HG03469 (cell line): ENCODE results near the gene EEF1AKMT1.
"Not testable (repeated sequence)": the region's sequence is repeated elsewhere in the genome, so short reads cannot be mapped to it uniquely, and the experiment has no call there.

Source experiments
- ATAC-seq: cut with Tn5 transposase; IDR thresholded peaks from one replicate; pipeline ENCODE4 v1.9.1; 2021; ENCODE audit warnings: mild to moderate bottlenecking, moderate library complexity, moderate number of reproducible peaks; ENCODE audit not compliant: unreplicated experiment

The EEF1AKMT1 gene

DNA sequence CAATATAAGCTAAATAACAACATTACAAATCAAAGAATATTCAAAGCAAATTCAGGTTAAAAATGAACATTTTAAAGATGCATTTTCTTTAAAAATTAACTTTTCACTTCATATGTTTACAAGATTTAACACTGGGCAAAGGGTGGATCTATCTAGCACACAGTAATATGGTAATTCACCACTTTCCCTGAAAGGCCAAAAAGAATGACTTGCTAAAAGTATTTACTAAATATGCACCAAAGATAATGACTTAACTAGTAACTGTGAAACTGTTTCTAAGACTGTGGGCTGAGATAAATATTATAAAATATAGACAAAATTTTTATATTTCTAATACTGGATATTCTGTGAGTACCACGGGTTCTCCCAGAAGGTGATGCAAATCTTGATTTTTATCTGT is 4.5 kb upstream of the EEF1AKMT1 start:
- ATAC-seq = no peak

DNA sequence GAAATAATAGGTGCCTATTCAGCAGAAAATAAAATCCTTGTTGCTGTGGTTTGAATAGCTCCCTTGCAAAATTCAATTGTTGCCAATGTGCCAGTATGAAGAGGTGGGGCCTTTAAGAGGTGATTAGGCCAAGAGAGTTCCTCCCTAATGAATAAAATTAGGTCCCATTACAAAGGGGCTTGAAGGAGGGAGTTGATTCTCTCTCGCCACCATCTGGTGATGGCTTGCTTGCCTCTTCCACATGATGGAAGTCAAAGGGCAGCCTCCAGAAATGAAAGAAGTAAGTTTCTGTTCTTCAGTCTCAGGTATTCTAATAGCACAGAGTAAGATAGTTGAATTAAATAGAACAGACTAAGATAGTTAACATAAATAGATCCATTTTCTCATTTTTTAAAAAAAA is 3.0 kb upstream of the EEF1AKMT1 start:
- no peak for ATAC-seq

DNA sequence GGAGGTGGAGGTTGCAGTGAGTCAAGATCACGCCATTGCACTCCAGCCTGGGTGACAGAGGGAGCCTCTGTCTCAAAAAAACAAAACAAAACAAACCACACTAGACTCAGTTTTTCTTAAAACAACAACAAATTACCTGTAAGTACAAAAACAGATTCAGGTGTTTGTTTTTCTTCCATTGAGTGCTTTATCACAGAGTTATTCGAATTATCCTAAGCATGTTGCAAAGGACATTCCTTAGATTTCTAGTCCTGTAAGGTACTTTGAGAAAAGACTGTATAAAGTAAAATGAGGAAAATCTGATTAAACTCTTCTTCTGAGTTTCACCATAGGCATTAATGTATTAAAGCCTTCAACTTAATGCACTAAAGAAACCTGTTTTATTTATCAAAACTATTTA is 2.2 kb upstream of the EEF1AKMT1 start:
- ATAC-seq = no peak

DNA sequence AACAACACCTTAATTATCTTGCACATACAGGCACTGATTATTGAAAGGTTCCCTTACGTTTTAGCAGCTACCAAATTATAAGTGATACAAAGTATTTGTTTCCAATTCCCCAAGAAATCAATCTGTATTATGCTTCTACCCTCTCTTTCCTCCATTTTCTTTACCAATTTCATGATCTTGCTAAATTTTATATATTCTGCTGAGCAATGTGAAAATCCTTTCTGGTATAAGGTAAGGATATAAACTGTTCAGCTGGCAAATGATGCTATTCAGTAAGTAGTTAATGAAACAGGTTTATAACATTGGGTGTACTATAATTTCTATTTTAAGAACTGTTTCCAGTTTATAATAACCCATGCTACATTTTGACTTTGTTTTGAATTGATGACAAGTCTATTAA is 985 bp upstream of the EEF1AKMT1 start:
- no peak for ATAC-seq

DNA sequence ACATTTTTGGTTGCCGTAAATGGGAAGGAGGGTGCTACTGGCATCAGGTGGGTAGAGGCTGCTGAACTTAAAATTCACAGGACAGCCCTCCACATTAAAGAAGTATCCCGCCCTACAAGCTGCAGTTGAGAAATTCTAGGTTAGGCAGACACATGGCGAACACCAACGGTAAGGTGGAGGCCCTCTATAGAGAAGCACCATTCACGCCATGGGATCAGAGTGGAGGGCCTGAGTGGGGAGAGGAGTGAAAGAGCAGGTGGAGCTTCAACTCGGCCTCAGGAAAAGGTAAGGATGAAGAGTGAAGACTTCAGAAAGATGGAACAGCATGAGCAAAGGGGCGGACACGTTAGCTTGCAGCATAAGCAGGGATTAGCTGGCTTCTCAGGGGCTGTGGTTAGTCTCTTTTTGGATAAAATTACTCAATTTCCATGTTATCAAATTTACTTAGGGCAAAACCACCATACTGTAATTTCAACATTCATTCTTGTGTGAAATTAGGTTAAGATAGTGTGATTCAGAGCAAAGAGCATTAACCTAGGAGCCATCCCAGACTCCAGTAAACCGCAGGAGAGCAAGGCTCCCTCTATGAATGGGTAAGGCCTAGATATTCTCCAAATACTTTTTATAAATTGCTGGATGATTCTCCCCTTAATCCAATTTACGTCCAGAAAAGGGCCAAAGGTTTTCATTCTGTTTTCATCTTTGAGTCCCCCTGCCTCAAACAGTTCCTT is 1.2 kb downstream of the EEF1AKMT1 start:
- ATAC-seq = no peak

DNA sequence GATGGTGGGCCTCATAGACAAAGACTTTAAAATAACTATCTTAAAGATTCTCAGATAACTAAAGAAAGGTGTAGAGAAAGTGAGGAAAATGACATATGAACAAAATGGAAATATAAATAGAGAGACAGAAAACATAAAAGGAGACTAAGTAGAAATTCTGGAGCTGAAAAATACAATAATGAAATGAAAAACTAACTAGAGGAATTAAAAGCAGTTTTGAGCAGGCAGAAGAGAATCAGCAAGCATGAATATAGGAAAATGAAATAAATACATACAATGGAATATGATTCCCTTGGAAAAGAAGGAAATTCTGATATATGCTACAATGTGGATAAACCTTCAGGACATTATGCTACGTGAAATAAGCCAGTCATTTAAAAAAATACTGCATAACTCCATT is 3.9 kb downstream of the EEF1AKMT1 start:
- no peak for ATAC-seq

DNA sequence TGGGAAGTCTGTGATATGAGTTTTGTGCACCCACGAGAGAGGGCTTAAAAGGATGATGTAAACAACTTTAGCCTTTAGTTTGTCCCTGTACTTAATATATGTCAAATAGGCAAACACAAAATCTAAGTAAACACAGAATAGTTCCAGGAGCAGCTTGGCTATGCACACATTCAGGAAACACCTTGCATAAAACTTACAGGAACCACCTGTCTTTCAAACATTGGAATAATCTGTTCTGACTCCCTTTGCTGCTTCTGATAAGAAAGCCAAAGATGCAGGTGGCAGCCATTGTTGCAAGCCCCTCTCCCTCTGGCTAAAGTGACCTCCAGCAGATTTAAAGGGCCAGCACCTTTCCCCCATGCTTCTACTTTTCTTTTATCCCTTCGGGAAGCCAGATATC is 4.7 kb downstream of the EEF1AKMT1 start:
- ATAC-seq = no peak

DNA sequence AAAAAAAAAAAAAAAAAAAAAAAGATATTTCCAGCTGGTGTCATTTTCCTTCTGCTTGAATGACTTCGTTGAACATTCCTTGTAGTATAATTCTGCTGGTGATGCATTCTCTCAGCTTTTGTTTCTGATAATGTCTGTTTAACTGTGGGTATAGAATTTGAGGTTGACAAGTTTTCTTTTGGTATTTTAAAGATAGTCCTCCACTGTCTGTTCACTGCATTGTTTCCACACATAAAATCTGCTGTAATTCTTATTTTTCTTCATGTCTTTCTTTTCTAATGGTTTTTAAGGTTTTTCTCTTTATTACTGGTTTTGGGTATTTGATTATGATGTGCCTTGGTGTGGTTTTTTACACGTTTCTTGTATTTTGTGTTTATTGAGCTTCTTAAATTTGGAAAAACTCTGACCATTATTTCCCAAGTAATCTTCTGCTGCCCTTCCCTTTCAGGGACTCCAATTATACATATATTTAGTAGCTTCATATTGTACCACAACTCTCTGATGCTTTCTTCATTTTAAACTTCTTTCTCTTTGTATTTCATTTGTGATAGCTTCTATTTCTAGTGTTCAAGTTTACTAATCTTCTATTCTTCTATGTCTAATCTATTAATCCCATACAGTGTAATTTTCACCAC is 6.3 kb downstream of the EEF1AKMT1 start:
- no peak for ATAC-seq

DNA sequence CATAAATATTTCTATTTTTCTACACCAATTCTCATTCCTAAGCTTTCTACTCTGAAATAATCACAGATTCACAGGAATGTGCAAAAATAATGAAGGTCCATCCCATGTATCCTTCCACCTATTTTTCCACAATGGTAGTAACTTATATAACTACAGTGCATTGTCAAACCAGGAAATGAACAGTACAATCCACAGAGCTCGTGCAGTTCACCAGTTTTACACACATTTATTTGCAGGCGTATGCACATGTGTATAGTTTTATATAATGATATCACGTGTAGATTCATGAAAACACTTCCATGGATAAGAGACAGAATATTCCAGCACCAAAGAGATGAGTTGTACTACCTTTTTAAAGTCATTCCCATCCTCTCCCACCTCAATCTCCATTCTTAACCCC is 12.9 kb downstream of the EEF1AKMT1 start:
- ATAC-seq = no peak

DNA sequence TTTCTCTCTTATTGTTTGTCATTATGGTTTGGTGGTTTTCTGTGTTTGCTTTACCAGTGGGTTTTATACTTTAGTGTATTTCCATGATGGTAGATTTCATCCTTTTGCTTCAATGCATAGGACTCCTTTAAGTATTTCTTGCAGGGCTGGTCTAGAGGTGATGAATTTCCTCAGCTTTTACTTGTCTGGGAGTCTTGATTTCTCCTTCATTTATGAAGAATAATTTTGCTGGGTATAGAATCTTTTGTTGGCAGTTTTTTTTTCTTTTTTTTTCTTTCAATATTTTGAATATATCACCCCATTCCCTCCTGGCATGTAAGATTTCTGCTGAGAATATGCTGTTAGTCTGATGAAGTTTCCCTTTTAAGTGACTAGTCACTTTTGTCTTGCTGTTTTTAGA is 19.8 kb downstream of the EEF1AKMT1 start:
- no peak for ATAC-seq

DNA sequence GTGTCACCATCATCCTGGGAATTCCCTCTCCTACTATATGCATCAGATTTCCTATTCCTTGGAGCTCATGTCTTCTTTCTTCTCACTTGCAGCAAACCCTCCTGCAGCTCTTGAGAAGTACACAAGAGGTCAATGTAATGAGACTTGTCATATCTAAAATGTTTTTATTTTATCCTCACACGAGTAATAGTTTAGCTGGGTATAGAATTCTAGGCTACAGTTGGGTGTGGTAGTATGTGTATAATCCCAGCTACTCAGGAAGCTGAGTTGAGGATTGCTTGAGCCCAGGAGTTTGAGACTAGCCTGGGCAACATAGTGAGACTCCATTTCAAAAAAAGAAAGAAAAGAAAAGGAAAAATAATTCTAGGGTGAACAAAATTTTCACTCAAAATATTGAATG is 24.4 kb downstream of the EEF1AKMT1 start:
- ATAC-seq = no peak

DNA sequence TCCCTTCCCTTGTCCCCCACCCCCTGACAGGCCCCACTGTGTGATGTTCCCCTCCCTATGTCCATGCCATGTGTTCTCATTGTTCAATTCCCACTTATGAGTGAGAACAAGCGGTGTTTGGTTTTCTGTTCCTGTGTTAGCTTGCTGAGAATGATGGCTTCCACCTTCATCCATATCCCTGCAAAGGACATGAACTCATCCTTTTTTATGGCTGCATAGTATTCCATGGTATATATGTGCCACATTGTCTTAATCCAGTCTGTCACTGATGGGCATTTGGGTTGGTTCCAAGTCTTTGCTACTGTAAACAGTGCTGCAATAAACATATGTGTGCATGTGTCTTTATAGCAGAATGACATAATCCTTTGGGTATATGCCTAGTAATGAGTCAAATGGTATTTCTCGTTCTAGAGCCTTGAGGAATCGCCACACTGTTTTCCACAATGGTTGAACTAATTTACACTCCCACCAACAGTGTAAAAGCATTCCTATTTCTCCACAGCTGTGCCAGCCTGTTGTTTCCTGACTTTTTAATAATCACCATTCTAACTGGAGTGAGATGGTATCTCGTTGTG is 29.8 kb downstream of the EEF1AKMT1 start:
- not testable (repeated sequence) for ATAC-seq

DNA sequence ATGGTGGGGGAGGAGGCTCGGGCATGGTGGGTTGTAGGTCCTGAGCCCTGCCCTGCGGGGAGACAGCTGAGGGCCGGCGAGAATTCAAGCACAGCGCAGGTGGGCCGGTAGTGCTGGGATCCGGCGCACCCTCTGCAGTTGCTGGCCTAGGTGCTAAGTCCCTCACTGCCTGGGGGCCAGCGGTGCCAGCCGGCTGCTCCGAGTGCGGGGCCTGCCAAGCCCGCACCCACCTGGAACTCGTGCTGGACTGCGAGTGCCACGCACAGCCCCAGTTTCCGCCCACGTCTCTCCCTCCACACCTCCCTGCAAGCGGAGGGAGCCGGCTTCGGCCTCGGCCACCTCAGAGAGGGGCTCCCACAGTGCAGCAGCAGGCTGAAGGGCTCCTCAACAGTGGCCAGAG is 33.7 kb downstream of the EEF1AKMT1 start:
- no peak for ATAC-seq

DNA sequence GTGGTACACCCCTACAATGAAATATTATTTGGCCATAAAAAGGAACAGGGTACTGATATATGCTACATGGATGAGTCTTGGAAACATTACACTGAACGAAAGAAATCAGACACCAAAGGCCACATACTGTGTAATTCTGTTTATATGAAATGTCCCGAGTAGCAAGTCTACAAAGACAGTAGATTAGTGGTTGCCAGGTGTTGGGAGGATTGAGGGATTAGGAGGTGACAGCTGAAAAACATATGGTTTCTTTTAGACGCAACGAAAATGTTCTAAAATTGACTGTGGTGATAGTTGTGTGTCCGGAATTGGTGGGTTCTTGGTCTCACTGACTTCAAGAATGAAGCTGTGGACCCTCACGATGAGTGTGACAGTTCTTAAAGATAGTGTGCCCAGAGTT is 35.1 kb downstream of the EEF1AKMT1 start:
- no peak for ATAC-seq

DNA sequence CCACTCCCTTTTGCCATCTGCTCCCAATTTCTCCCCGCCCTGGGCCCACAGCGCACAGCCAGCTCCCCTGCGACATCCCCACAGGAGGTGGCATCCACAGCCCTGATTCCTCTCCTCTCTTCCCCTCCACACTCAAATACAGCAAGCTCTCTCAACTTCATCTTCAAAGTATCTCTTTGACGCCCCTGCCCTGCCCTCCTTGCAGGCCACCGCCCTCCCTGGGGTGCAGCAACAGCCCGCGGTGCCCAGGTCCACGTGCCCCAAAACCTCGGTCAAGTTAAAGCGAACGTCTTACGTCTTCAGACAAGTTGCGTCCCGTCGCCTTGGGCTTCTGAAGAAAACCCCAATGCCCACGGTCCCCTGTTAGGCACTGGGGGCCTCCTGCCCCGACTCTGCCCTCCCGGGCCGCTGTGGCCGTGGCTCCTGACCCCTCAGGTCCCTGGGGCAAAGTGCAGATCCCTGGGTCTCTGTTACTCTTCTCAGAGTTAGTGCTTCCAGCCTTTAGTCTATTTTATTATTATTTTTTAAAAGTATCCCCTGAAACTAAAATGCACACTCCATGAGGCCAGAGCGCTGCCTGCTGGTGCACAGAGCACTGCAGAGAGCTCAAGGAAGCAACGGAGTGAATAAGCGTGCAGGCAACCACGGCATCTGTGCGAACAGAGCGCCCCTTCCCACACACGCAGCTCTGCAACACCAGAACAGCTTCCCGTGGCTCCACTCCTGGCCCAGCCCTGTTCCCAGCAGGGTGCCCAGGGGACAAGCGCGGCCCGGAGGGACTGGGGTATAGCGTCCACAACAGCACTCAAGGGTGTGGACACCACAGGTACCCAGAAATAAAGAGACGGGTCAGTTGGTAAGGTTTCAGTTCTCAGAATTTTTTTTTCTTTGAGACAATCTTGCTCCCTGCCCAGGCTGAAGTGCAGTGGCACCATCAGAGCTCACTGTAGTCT is 43.9 kb downstream of the EEF1AKMT1 start:
- no peak for ATAC-seq

DNA sequence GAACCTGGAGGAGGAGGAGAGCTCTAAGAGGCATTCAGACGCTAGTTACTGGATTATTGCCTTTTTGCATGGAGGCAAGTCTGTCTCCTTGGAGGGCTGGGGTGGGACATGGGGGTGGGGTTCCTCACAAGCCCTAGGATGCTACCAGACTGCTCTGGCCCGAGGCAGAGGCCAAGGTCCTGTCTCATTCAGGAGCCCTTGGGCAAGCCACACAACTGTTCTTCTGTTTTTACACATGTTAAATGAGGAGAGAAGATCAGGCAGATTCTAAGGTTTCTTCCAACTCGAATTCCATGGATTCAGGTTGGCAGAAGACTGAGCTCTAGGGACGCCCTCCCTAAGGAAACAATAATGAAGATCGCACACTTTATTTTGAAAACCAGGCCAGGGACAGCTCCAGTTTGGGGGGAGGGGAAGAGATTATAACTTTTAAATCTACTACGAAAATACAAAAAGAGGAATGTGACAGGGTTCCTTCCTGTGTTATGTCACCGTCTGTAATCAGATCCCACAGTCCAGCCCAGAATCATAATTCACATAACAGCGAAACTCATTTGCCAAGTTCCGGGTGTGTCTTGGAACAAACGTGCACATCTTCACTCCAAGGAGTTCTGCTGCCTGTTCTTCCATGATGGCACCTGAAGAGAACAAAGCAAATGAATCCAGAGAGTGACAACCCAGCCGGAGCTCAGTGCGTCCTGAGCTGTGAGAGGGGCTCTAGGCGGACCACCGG is 45.0 kb downstream of the EEF1AKMT1 start:
- no peak for ATAC-seq

DNA sequence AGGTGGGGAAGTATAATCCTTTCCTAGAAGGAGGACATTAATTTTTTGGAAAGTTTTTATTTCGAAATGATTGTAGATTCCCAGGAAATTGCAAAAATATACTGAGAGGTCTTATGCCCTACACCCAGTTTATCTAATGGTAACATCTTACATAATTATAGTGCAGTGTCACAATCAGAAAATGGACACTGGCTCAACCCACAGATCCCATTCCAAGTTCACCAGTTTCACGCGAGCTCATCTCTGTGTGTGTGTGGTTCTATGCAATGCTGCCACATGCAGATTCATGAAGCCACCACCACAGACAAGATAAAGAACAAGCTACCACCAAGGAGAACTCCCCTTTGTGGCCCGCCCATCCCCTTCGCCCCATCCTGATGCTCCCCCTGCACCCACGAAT is 45.9 kb downstream of the EEF1AKMT1 start:
- no peak for ATAC-seq

DNA sequence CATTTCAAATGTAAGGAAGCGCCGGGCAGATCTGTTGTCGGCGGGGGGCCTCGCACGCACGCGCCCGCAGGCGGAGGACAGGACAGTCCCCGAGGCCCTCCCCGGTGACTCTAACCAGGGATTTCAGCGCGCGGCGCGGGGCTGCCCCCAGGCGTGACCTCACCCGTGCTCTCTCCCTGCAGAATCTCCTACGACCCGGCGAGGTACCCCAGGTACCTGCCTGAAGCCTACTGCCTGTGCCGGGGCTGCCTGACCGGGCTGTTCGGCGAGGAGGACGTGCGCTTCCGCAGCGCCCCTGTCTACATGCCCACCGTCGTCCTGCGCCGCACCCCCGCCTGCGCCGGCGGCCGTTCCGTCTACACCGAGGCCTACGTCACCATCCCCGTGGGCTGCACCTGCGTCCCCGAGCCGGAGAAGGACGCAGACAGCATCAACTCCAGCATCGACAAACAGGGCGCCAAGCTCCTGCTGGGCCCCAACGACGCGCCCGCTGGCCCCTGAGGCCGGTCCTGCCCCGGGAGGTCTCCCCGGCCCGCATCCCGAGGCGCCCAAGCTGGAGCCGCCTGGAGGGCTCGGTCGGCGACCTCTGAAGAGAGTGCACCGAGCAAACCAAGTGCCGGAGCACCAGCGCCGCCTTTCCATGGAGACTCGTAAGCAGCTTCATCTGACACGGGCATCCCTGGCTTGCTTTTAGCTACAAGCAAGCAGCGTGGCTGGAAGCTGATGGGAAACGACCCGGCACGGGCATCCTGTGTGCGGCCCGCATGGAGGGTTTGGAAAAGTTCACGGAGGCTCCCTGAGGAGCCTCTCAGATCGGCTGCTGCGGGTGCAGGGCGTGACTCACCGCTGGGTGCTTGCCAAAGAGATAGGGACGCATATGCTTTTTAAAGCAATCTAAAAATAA is 52.1 kb downstream of the EEF1AKMT1 start:
- no peak for ATAC-seq

DNA sequence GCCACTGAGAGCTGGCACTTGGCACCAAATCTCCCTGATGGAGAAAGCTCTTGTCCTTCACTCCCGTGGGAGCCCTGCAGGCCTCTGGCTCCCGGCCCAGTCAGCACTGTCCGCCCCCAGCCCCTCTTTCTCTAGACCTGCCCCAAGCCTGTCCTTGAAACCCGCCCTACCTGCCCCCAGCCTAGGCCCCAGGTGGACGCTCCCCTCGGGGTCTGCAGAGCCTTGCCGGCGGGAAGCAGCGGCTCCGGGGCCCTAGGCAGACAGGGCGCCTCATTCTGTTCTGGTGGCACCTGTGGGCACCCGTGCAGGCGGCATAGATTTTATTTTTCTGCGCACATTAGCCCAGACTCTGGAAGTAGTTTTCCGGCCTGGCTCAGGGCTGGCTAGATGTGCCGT is 52.7 kb downstream of the EEF1AKMT1 start:
- ATAC-seq = no peak

DNA sequence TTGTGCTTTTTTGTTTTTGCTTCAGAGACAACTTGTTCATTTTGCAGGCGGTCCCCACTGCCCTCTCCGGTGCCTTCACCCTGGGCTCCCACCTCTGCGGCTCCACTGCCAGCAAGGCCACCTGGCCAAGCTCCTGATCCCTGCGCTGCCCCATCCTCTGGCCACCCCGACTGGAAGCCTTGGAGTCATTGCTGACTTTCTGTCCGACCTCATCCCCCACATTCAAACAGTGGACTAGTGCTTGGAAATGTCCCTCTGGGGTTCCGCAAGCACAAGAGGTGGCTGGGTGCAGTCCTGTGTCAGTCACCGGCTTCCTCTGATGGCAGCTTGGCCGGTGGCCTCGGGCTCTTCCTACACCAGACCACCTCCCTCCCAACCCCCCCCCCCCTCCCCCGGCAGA is 53.3 kb downstream of the EEF1AKMT1 start:
- no peak for ATAC-seq
